Choroid plexus epithelial cell (primary cell): Measurements from ENCODE around the gene MYG1.

ENCODE experiments used
- DNase-seq: peaks from one replicate; pipeline ENCODE4 v3.0.0-alpha.2; 2010; ENCODE audit warnings: low read depth
- H3K4me3 ChIP-seq: 2 replicates; pipeline ENCODE4 v1.5.1; 2011; ENCODE audit warnings: low read depth, mild to moderate bottlenecking, control low read depth, low read length, moderate library complexity
- TF ChIP-seq, protein P1 (sequence below): conservative IDR thresholded peaks from 2 replicates; pipeline ENCODE4 v1.5.1; 2011; ENCODE audit warnings: low read depth, mild to moderate bottlenecking, control low read depth, inconsistent platforms, low read length, moderate library complexity

The MYG1 gene

DNA sequence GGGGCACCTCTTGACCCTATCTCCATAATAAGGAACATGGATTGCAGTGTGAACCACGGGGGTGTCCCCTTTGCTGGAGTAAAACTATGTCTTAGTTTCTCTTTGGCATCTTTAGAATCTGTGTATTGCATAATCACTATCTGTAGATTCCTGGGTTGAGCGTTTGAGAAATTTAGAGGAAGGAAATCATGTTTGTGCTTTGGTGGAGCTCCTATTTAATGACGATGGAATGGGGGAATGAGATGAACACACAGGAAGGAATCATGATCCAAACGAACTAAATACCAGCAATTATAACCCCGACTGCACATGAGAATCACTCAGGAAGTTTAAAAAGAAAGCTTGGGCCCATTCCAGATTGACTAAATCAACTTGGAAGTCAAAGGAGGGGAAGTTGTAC lies 1.3 kb upstream of the MYG1 start:
- peak; percentile 93 for DNase-seq
- H3K4me3 ChIP-seq, result no peak overlapping the region
- TF ChIP-seq, protein P1, sequence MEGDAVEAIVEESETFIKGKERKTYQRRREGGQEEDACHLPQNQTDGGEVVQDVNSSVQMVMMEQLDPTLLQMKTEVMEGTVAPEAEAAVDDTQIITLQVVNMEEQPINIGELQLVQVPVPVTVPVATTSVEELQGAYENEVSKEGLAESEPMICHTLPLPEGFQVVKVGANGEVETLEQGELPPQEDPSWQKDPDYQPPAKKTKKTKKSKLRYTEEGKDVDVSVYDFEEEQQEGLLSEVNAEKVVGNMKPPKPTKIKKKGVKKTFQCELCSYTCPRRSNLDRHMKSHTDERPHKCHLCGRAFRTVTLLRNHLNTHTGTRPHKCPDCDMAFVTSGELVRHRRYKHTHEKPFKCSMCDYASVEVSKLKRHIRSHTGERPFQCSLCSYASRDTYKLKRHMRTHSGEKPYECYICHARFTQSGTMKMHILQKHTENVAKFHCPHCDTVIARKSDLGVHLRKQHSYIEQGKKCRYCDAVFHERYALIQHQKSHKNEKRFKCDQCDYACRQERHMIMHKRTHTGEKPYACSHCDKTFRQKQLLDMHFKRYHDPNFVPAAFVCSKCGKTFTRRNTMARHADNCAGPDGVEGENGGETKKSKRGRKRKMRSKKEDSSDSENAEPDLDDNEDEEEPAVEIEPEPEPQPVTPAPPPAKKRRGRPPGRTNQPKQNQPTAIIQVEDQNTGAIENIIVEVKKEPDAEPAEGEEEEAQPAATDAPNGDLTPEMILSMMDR, result no peak

DNA sequence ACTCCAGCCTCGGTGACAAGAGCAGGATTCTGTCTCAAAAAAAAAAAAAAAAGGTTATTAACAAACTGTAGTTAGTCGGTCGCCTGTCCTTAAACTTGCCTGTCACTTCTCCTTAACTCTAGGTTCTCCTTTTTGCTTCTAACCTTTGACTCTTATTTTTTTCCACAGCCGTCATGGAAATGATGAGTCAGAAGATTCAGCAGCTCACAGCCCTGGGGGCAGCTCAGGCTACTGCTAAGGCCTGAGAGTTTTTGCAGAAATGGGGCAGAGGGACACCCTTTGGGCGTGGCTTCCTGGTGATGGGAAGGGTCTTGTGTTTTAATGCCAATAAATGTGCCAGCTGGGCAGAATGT lies 418 bp upstream of the MYG1 start:
- DNase-seq, result peak; percentile 90
- TF ChIP-seq, protein P1, result no peak
- peak overlapping the region; percentile 75 for H3K4me3 ChIP-seq

DNA sequence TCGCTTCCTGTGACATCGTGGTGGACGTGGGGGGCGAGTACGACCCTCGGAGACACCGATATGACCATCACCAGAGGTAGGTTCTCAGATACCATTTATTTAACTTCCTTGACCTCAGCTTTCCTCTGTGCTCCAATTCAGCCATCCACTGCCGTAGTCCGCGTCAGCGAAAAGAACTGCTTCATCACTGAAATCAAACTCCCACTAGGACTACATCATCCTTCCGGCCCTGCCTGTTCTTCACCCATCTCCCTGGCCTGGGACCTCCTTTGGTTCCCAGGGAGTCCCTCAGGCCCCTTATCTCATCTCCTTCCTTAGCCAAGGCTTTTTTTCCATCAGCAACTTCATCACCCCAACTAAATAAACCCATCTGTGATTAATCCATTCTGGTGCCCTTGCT lies 692 bp downstream of the MYG1 start:
- TF ChIP-seq, protein P1, result no peak
- H3K4me3 ChIP-seq, result peak overlapping the region; percentile 75
- peak; percentile 68 for DNase-seq

DNA sequence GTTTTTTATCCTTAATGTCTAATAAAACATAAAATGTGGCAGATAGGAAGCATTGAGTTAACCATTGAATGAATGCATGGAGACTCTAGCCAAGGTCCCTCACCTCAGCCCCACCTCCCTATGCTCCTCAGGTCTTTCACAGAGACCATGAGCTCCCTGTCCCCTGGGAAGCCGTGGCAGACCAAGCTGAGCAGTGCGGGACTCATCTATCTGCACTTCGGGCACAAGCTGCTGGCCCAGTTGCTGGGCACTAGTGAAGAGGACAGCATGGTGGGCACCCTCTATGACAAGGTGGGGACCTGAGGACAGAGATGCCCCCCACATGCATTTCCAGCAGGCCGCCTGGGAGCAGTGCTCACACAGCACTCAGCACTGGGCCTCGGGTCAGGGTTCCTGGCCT lies 3.4 kb downstream of the MYG1 start:
- no peak overlapping the region for H3K4me3 ChIP-seq
- TF ChIP-seq, protein P1, result no peak
- no peak for DNase-seq

DNA sequence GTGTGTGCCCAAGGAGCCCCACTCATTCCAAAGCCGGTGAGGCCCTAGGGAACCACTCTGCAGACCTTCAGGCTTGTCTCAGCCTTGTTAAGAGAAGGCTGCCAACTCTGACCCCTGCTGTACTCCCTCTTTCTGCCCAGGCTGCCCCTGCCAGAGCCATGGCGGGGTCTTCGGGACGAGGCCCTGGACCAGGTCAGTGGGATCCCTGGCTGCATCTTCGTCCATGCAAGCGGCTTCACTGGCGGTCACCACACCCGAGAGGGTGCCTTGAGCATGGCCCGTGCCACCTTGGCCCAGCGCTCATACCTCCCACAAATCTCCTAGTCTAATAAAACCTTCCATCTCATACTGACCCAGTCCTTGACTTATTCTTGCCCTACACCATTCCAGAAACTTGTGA lies 7.3 kb downstream of the MYG1 start:
- TF ChIP-seq, protein P1, result no peak
- no peak overlapping the region for H3K4me3 ChIP-seq
- no peak for DNase-seq

DNA sequence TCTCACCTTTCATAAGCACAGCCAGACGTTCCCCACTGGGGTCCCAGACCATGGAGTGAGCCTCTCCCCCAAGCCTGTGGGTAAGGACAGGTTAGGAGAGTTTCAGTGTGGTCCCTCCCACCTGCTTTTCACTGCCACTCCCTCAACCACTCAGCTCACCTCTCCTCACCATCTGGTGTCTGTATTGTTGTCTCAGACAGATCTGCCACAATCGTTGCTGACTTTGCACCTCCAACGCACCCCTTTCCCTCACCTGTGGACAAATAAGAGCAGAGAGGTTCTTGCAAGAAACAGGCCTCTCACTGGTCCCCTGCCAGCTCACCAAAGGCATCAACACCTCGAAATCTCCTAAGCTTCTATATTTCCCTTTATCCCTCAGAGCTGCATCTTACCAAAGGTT lies 8.8 kb downstream of the MYG1 start:
- TF ChIP-seq, protein P1, result no peak
- DNase-seq, result no peak
- no peak overlapping the region for H3K4me3 ChIP-seq

DNA sequence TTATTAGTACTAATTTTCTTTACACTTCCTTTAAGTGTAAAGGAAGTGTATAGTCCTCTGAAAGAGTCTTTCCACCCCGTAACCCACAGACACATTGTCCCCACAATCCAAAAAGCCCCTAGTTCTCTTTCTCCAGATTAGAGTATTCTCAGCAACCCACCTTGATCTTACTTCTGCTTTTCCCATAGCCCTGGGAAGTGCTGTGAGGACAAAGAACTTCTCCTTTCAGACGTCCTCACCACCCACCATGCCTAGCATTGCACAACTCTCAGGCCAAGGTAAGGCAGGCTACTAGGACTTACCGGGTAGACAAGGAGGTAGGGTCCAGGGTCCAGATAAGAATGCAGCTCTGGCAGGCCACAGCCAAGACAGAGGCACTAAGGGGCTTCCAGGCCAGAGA lies 14.5 kb downstream of the MYG1 start:
- no peak overlapping the region for H3K4me3 ChIP-seq
- TF ChIP-seq, protein P1, result no peak
- DNase-seq, result no peak
